ENCODE measurements around the gene MAGI2. TPM values are rescaled to one million over a fixed set of nuclear protein-coding genes. Genes with fewer than 3 reads are reported as not detected.

MAGI2 gene
- total RNA-seq, 1 experiment from 2014 or later = 0.07 TPM

- H3K4me3 Mint-ChIP-seq (ENCODE audit: unreplicated experiment) = no peak overlapping the region
- BruUV-seq (replicated peaks) = no TSS peak
- intact Hi-C loops (cut with micrococcal nuclease) = no loop called here
- no peak overlapping the region for H3K27ac Mint-ChIP-seq (ENCODE audit: low read depth, unreplicated experiment)
- CTCF ChIA-PET = no interaction called here
- H3K4me1 Mint-ChIP-seq (ENCODE audit: insufficient read depth, unreplicated experiment) = no peaks in the 10 kb centered on the region
- no peak for TF ChIP-seq CTCF (IDR thresholded peaks at IDR 0.05; ENCODE audit: unreplicated experiment)
- POLR2A ChIA-PET = no interaction called here
- no peaks in the 10 kb centered on the region for H3K36me3 Mint-ChIP-seq (ENCODE audit: insufficient read depth, unreplicated experiment)
- peaks cover 53% of the 10 kb centered on the region for H3K27me3 Mint-ChIP-seq (ENCODE audit: insufficient read depth, unreplicated experiment)
- no peaks in the 10 kb centered on the region for H3K9me3 Mint-ChIP-seq (ENCODE audit: unreplicated experiment)
- no peak for DNase-seq (ENCODE audit: unreplicated experiment)
Measured at GRCh38 chr7:78317371-78317770, 1136.1 kb downstream of the MAGI2 start.

GRCh38 chr7:78316110-78316509 lies 1137.4 kb downstream of the MAGI2 start:
- no peak for TF ChIP-seq CTCF (IDR thresholded peaks at IDR 0.05; ENCODE audit: unreplicated experiment)
- Mint-ChIP-seq H3K27me3 (ENCODE audit: insufficient read depth, unreplicated experiment) (peaks cover 58% of the 10 kb centered on the region), H3K4me1 (ENCODE audit: insufficient read depth, unreplicated experiment) (no peaks in the 10 kb centered on the region), H3K36me3 (ENCODE audit: insufficient read depth, unreplicated experiment) (no peaks in the 10 kb centered on the region), H3K27ac (ENCODE audit: low read depth, unreplicated experiment) (no peak overlapping the region), H3K4me3 (ENCODE audit: unreplicated experiment) (no peak overlapping the region), H3K9me3 (ENCODE audit: unreplicated experiment) (no peaks in the 10 kb centered on the region)
- POLR2A ChIA-PET = no interaction called here
- BruUV-seq (replicated peaks) = no TSS peak
- CTCF ChIA-PET = no interaction called here
- no peak for DNase-seq (ENCODE audit: unreplicated experiment)
- intact Hi-C loops (cut with micrococcal nuclease) = no loop called here

GRCh38 chr7:78315119-78315518 lies 1138.3 kb downstream of the MAGI2 start:
- Mint-ChIP-seq H3K4me1 (ENCODE audit: insufficient read depth, unreplicated experiment) (no peaks in the 10 kb centered on the region), H3K27me3 (ENCODE audit: insufficient read depth, unreplicated experiment) (peaks cover 63% of the 10 kb centered on the region), H3K36me3 (ENCODE audit: insufficient read depth, unreplicated experiment) (no peaks in the 10 kb centered on the region), H3K4me3 (ENCODE audit: unreplicated experiment) (no peak overlapping the region), H3K9me3 (ENCODE audit: unreplicated experiment) (no peaks in the 10 kb centered on the region), H3K27ac (ENCODE audit: low read depth, unreplicated experiment) (no peak overlapping the region)
- no peak for TF ChIP-seq CTCF (IDR thresholded peaks at IDR 0.05; ENCODE audit: unreplicated experiment)
- ChIA-PET POLR2A (interaction anchor here (0.6 kb wide), 1 partner anchor 690 kb away, joined by 4 read pairs; no protein-coding TSS in a partner anchor), CTCF (no interaction called here)
- DNase-seq (ENCODE audit: unreplicated experiment) = no peak
- no TSS peak for BruUV-seq (replicated peaks)
- intact Hi-C loops (cut with micrococcal nuclease) = no loop called here

- DNase-seq (ENCODE audit: unreplicated experiment) = no peak
- BruUV-seq (replicated peaks) = no TSS peak
- intact Hi-C loops (cut with micrococcal nuclease) = no loop called here
- POLR2A ChIA-PET = no interaction called here
- Mint-ChIP-seq H3K4me3 (ENCODE audit: unreplicated experiment) (no peak overlapping the region), H3K27me3 (ENCODE audit: insufficient read depth, unreplicated experiment) (peaks cover 32% of the 10 kb centered on the region), H3K27ac (ENCODE audit: low read depth, unreplicated experiment) (no peak overlapping the region), H3K4me1 (ENCODE audit: insufficient read depth, unreplicated experiment) (no peaks in the 10 kb centered on the region), H3K36me3 (ENCODE audit: insufficient read depth, unreplicated experiment) (no peaks in the 10 kb centered on the region), H3K9me3 (ENCODE audit: unreplicated experiment) (no peaks in the 10 kb centered on the region)
- no peak for TF ChIP-seq CTCF (IDR thresholded peaks at IDR 0.05; ENCODE audit: unreplicated experiment)
- CTCF ChIA-PET = interaction anchor here (0.8 kb wide), 1 partner anchor 377 kb away, joined by 7 read pairs; no protein-coding TSS in a partner anchor
Measured at GRCh38 chr7:78311181-78311580, 1142.3 kb downstream of the MAGI2 start.

All from MCF 10A (cell line).